HG02678 (cell line): Measurements from ENCODE around the gene AGXT.

ENCODE experiments used
- ATAC-seq: cut with Tn5 transposase; IDR thresholded peaks from one replicate; pipeline ENCODE4 v1.9.1; 2021; ENCODE audit warnings: mild to moderate bottlenecking, moderate library complexity; ENCODE audit not compliant: unreplicated experiment

The AGXT gene

GRCh38 chr2:240896871-240897692 is 28.5 kb downstream of the AGXT start:
- no peak for ATAC-seq

GRCh38 chr2:240898108-240898730 is 29.6 kb downstream of the AGXT start:
- ATAC-seq: no peak

GRCh38 chr2:240898731-240899467 is 30.3 kb downstream of the AGXT start:
- no peak for ATAC-seq

- ATAC-seq: no peak
These were observed 30.8 kb downstream of the AGXT start for GRCh38 chr2:240899468-240899865.

GRCh38 chr2:240900141-240900860 is 31.7 kb downstream of the AGXT start:
- no peak for ATAC-seq

GRCh38 chr2:240901986-240902614 is 33.5 kb downstream of the AGXT start:
- no peak for ATAC-seq

- ATAC-seq: no peak
These were observed 34.0 kb downstream of the AGXT start for GRCh38 chr2:240902615-240903041.

- no peak for ATAC-seq
These were observed 34.8 kb downstream of the AGXT start for GRCh38 chr2:240903191-240904060.

- ATAC-seq: no peak
These were observed 35.9 kb downstream of the AGXT start for GRCh38 chr2:240904216-240905175.

- no peak for ATAC-seq
These were observed 36.7 kb downstream of the AGXT start for GRCh38 chr2:240905176-240905781.

GRCh38 chr2:240906141-240906910 is 37.7 kb downstream of the AGXT start, which contains the start of gene CROCC2:
Gene CROCC2, plus strand, starts transcription at chr2:240906336. Its CDS starts 178 bp downstream, at chr2:240906514.
- no peak for ATAC-seq

GRCh38 chr2:240906911-240907590 is 38.4 kb downstream of the AGXT start:
- no peak for ATAC-seq

- no peak for ATAC-seq
These were observed 40.8 kb downstream of the AGXT start for GRCh38 chr2:240909216-240909974.

GRCh38 chr2:240911641-240912265 is 43.1 kb downstream of the AGXT start:
- no peak for ATAC-seq
